ENCODE data around the gene WFIKKN1. TPM values are rescaled to one million over a fixed set of nuclear protein-coding genes. Genes with fewer than 3 reads are reported as not detected.

Gene WFIKKN1
- total and polyA plus RNA-seq, 8 donors: 0.11 to 1.4 (median 0.52) TPM

DNA sequence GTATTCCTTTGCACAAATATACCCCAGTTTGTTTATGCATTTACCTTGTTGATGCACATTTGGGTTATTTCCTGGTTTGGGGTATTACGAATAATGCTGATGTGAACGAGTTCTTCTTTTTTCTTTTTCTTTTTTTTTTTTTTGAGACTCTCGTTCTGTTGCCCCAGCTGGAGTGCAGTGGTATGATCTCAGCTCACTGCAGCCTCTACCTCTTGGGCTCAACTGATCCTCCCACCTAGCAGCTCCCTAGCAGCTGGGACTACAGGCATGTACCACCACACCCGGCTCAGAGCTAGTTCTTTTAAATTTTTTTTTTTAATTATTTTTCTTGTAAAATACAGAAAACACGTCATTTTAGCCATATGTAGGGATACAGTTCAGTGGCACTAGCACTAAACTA, 26.9 kb upstream of the WFIKKN1 start:
- peaks cover 0 to 18% of the 10 kb centered on the region in 2 donors for H3K36me3 ChIP-seq
- H3K9me3 ChIP-seq: peaks cover 0 to 6% of the 10 kb centered on the region in 2 donors
- DNase-seq (no peak), ATAC-seq (no peak)
- H3K4me1 ChIP-seq: no peaks in the 10 kb centered on the region
- H3K27me3 ChIP-seq: no peaks in the 10 kb centered on the region
- no peak overlapping the region for H3K27ac ChIP-seq
- intact Hi-C loops (cut with DNase I): no loop called here
- H3K4me3 ChIP-seq: no peak overlapping the region
- TF ChIP-seq, protein P1, sequence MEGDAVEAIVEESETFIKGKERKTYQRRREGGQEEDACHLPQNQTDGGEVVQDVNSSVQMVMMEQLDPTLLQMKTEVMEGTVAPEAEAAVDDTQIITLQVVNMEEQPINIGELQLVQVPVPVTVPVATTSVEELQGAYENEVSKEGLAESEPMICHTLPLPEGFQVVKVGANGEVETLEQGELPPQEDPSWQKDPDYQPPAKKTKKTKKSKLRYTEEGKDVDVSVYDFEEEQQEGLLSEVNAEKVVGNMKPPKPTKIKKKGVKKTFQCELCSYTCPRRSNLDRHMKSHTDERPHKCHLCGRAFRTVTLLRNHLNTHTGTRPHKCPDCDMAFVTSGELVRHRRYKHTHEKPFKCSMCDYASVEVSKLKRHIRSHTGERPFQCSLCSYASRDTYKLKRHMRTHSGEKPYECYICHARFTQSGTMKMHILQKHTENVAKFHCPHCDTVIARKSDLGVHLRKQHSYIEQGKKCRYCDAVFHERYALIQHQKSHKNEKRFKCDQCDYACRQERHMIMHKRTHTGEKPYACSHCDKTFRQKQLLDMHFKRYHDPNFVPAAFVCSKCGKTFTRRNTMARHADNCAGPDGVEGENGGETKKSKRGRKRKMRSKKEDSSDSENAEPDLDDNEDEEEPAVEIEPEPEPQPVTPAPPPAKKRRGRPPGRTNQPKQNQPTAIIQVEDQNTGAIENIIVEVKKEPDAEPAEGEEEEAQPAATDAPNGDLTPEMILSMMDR (IDR thresholded peaks at IDR 0.05): no peak

DNA sequence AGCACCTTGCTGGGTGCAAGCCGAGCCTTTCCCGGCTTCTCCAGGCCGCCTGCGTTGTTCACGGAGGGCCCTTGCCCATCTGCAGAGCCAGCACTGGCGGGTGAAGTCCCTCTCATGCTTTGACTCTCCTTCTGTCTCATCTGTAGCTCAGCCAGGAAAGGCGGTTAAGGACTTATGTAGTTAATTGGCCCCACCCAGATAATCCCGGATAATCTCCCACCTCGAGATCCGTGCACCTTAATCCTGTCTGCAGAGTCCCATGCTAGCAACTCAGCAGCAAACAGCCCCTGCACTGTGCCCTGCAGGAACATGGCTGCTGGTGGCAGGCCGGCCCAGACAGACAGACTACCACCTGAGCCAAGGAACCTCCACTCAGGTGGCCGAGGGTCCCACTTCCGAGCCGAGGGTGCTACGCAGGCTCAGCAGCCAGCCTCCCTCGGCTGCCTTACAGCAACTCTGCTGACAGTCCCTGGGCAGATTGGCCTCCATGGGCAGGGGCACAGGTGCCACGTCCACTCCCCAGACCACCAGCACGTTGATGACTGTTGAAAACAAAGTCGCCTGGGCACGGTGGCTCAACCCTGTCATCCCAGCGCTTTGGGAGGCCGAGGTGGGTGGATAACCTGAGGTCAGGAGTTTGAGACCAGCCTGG, 24.0 kb upstream of the WFIKKN1 start:
- DNase-seq (peak in 1 of 4 donors; percentile 72), ATAC-seq (no peak)
- intact Hi-C loops (cut with DNase I): no loop called here
- Histone ChIP-seq H3K27me3 (no peaks in the 10 kb centered on the region), H3K9me3 (peaks cover 0 to 6% of the 10 kb centered on the region in 2 donors), H3K36me3 (no peaks in the 10 kb centered on the region), H3K27ac (no peak overlapping the region), H3K4me1 (peaks cover 0 to 9% of the 10 kb centered on the region in 2 donors), H3K4me3 (no peak overlapping the region)
- TF ChIP-seq, protein P1 (IDR thresholded peaks at IDR 0.05): no peak

DNA sequence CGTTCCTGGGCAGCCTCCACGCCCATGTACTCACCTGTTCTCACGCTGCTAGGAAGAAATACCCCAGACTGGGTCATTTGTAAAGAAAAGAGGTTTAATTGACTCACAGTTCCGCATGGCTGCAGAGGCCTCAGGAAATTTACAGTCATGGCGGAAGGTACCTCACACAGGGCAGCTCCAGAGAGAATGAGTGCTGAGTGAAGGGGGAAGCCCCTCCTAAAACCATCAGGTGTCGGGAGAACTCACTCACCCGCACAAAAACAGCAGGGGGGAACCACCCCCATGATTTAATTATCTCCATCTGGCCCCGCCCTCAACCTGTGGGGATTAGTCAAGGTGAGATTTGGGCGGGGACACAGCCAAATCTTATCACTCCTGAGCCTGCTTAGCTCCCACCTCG, 22.8 kb upstream of the WFIKKN1 start:
- intact Hi-C loops (cut with DNase I): no loop called here
- no peak for ATAC-seq
- TF ChIP-seq, protein P1 (IDR thresholded peaks at IDR 0.05): no peak
- H3K4me1 ChIP-seq: peaks cover 0 to 9% of the 10 kb centered on the region in 2 donors
- peaks cover 0 to 6% of the 10 kb centered on the region in 2 donors for H3K9me3 ChIP-seq
- no peaks in the 10 kb centered on the region for H3K27me3 ChIP-seq
- DNase-seq: no peak
- H3K36me3 ChIP-seq: no peaks in the 10 kb centered on the region
- H3K27ac ChIP-seq: no peak overlapping the region
- no peak overlapping the region for H3K4me3 ChIP-seq

DNA sequence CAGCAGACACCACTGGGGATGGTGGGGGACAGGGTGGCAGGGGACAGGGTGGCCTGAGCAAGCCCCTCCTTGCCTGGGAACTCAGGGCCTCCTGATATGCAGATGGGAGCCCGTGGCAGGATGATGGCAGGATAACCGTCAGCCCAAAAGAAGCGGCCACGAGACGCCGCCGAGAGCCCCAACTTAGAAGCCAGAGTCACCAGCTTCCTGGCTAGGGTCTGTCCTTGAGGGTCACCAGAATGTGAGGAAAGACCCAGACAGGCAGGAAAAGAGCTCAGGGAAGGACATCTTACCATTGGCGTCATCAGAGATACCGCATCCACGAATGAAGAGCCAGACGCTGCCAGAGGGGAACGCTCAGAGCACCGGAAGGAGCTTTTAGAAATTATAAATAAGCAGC, 21.5 kb upstream of the WFIKKN1 start:
- TF ChIP-seq, protein P1 (IDR thresholded peaks at IDR 0.05): no peak
- Histone ChIP-seq H3K27ac (no peak overlapping the region), H3K36me3 (no peaks in the 10 kb centered on the region), H3K9me3 (peaks cover 0 to 6% of the 10 kb centered on the region in 2 donors), H3K27me3 (no peaks in the 10 kb centered on the region), H3K4me1 (peaks cover 0 to 9% of the 10 kb centered on the region in 2 donors), H3K4me3 (no peak overlapping the region)
- intact Hi-C loops (cut with DNase I): no loop called here
- ATAC-seq (no peak), DNase-seq (no peak)

DNA sequence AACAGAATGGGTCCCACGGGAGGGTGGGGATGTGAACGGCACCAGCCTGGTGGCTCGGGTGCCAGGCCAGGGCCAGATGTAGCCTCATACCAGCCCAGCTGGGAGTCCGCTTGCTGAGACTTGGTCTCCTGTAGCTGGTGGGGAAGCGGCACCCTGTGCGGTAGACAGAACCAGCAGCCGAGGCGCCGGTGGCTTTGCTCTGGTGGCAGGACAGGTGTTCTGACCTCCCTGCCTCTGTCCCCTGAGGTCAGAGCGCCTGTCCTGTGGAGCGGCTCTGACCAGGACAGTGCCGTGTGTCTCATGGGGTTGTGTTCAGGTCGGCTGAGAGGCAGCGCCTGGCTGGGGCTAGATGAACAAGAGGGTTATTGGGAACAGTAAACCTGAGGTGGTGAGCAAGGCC, 20.8 kb upstream of the WFIKKN1 start:
- Histone ChIP-seq H3K4me1 (peaks cover 0 to 9% of the 10 kb centered on the region in 2 donors), H3K36me3 (no peaks in the 10 kb centered on the region), H3K4me3 (no peak overlapping the region), H3K27ac (no peak overlapping the region), H3K27me3 (no peaks in the 10 kb centered on the region), H3K9me3 (peaks cover 0 to 4% of the 10 kb centered on the region in 2 donors)
- DNase-seq: peak in 1 of 4 donors; percentile 72
- intact Hi-C loops (cut with DNase I): no loop called here
- TF ChIP-seq, protein P1 (IDR thresholded peaks at IDR 0.05): no peak
- no peak for ATAC-seq

Measured in left lung (tissue), 10 donors.